ENCODE results near the gene URGCP.
"Not testable (repeated sequence)": the region's sequence is repeated elsewhere in the genome, so short reads cannot be mapped to it uniquely, and the experiment has no call there.

Gene URGCP

DNA sequence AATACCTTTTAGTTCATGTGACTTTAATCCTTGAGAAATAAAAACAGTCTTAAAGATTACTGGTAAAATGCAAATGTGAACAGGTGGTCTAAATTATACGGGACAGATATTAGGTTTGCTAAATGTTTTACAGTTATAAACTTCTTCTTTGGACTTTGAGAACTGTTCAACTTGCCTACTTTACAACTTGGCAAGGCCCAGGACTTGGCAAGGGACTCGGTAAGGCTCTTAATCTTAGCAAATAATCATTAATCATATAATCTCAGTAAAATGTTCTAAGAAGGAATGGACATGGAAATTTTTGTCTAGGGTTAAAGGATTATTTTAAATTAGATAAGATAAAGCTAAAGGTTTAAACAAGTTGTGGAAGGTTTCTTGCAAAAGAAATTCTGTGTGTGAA is 15.0 kb upstream of the URGCP start:
- DNase-seq (ENCODE audit: low spot score), result no peak

DNA sequence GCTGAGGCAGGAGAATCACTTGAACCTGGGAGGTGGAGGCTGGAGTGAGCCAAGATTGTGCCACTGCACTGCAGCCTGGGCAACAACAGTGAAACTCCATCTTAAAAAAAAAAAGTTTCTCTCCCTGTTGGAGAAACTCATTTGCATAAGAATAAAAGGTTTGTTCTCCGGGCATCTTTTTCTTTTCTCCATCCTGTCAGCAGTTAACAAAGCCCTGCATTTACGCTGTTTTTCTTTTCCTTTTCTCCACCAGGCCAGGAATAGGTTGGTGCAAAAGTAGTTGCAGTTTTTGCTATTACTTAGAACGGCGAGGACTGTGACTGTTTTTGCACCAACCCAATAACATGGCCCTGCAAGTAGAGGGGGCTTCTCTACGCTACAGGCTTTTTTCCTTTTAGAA is 9.5 kb upstream of the URGCP start:
- no peak for DNase-seq (ENCODE audit: low spot score)

GRCh38 chr7:43914795-43915194 is 8.4 kb upstream of the URGCP start:
- DNase-seq (ENCODE audit: low spot score), result no peak

DNA sequence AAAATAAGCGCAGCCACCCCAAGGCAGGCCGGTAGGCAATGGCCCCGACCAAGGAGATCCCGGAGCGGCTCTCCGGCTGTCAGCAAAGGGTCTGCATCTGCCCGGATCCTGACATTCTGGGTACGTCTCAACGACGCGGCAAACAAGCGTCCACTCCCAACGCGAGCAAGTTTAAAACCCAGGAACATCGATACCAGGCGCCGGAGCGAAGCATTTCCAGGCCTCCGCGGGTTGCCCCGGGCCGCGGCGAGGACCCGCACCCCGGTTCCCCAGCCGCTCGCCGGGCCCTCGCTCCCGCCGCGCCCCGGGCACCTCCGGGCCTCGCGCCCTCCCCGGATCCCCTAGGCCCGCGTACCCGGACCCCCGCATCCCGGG is 453 bp downstream of the URGCP start:
- DNase-seq (ENCODE audit: low spot score), result peak; percentile 54

GRCh38 chr7:43905209-43905946 is 1.0 kb downstream of the URGCP start:
- no peak for DNase-seq (ENCODE audit: low spot score)

- no peak for DNase-seq (ENCODE audit: low spot score)
Observed at GRCh38 chr7:43904533-43905208, 1.7 kb downstream of the URGCP start.

DNA sequence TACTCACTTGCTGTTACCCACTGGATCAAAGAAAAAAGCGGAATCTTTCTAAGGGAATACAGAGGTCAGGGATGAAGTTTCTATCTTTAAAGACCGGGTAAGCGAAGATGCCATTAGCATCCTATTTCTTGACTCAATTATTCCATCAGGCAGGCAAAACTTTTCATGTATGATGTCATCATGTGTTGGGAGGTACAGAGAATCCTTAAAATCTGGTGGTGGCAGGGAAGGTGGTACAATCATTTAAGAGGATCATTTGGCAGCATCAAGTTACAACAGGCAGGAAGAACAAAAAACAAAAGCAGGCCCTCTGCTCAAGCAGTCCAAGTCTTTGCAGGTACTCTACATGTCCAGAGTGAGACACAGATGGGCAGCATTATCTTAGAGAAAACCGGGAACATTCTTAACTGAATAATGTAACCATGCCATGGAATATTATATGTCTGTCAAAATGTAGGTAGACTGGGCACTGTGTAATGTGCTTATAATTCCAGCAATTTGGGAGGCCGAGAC is 3.8 kb downstream of the URGCP start:
- no peak for DNase-seq (ENCODE audit: low spot score)

DNA sequence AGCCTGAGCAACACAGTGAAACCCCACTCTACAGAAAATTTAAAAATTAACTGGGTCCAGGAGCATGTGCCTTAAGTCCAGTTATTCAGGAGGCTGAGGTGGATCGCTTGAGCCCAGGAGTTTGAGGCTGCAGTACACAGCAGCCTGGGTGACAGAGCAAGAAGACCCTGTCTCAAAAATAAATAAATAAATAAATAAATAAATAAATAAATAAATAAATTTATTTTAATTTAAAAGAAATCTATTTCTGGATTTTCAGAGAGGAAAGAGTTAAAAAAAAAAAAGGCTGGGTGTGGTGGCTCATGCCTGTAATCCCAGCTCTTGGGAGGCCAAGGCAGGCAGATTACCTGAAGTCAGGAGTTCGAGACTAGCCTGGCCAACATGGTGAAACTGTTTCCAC is 7.8 kb downstream of the URGCP start:
- DNase-seq (ENCODE audit: low spot score), result not testable (repeated sequence)

DNA sequence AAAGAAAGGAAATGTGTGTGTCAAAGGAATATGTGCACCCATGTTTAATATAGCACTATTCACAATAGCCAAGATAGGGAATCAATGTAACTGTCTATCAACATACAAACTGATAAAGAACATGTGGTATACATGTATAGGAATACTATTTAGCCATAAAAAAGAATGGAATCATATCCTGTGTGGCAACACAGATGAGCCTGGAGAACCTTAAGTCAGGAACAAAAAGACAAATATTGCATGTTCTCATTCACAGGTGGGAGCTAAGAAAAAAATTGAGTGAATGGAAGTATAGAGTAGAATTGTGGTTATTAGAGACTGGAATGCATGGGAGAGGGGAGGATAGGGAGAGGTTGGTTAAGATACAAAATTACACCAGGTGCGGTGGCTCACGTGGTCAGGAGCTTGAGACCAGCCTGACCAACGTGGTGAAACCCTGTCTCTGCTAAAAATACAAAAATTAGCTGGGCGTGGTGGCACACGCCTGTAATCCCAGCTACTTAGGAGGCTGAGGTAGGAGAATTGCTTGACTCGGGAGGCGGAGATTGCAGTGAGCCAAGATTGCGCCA is 10.5 kb downstream of the URGCP start:
- DNase-seq (ENCODE audit: low spot score), result no peak

GRCh38 chr7:43891069-43891955 is 15.1 kb downstream of the URGCP start:
- DNase-seq (ENCODE audit: low spot score), result no peak

- DNase-seq (ENCODE audit: low spot score), result no peak
Observed at GRCh38 chr7:43890468-43890867, 15.9 kb downstream of the URGCP start.

DNA sequence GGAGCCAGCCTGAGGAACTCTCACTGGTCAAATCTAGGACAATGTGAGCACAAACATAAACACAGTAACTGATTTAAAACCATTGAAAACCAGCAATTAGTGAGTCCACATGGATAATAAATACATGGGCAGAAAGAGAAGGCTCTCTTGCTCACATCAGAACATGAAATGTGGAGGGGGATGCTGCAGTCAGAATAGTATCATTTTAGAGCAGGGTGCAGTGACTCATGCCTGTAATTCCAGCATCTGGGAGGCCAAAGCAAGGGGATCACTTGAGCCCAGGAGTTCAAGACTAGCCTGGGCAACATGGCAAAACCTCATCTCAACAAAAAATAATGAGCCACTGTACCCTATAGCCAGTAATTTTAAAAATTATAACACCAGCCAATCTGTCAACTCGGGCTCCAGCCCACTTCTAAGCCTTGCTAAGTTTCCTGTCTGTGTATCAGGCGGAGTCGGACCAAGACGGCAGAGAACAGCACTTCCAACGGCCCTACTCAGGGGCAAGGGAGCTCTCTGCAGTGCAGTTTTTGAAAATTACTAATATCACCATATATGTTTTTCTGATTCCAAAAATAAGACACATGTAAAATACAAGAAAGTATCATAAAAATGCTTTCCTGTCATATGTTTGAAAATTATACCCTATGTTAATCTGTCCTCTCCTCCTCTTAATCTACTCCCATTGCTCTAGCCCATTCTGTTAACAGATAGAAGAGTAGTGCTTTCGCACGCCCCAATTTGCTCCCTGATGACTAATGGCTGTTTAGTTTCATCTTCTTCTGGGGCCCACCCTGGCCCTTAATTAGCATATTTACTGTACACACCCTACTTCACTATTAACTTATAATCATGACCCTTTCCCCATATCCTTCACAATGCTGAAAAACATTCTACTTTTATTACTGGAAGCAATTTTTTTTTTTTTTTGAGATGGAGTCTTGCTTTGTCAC is 17.1 kb downstream of the URGCP start:
- DNase-seq (ENCODE audit: low spot score), result no peak

DNA sequence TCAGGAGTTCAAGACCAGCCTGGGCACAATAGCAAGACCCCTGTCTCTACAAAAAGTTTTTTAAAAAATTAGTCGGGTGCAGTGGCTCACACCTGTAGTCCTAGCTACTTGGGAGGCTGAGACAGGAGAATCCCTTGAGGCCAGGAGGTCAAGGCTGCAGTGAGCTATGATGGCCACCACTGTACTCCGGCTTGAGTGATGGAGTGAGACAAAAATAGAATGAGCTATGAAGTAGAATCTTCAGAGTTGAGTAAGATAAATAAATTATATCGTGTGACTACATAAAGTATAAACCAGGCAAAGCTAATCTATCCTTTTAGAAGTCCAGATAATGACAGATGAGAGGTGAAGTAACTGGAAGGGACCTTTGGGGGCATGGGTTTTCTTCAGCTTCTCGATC is 21.8 kb downstream of the URGCP start:
- DNase-seq (ENCODE audit: low spot score), result no peak

GRCh38 chr7:43884209-43884608 is 22.2 kb downstream of the URGCP start:
- no peak for DNase-seq (ENCODE audit: low spot score)

DNA sequence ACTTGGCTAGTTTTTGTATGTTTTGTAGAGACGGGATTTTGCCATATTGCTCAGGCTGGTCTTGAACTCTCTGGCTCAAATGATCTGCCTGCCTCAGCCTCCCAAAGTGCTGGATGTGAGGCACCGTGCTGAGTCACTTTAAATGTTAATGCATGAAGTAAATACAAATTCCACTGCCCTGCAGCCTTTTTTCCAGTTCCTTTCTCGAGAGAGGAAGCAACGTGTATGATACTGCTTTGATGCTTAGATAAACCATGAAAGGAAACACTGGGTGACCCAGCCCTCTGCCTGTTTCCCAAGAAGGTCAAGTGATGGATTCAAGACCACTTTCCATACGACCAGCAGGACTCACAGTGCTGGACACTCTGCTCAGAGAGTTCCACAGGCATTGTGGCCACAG is 25.8 kb downstream of the URGCP start:
- DNase-seq (ENCODE audit: low spot score), result no peak

GRCh38 chr7:43879477-43879876 is 26.9 kb downstream of the URGCP start:
- no peak for DNase-seq (ENCODE audit: low spot score)

DNA sequence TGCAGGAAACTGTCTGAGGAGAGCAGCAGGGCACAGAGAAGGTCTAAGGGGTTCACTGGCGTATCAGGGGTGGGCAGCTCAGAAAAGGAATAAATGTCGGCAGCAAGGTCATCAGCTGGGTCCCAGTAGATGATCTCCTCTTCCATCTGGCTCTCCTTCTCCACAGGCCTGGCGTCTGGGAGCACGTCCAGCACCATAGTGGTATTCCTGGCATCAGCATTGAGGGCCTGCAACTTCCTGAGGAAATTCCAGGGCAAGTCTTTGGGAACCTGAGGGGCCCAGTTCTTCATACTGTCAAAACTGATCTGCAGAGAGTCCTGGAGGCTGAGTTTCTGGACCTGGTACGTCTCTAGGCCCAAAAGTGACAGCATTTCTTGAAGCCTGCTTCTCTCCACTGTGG is 27.5 kb downstream of the URGCP start:
- no peak for DNase-seq (ENCODE audit: low spot score)

DNA sequence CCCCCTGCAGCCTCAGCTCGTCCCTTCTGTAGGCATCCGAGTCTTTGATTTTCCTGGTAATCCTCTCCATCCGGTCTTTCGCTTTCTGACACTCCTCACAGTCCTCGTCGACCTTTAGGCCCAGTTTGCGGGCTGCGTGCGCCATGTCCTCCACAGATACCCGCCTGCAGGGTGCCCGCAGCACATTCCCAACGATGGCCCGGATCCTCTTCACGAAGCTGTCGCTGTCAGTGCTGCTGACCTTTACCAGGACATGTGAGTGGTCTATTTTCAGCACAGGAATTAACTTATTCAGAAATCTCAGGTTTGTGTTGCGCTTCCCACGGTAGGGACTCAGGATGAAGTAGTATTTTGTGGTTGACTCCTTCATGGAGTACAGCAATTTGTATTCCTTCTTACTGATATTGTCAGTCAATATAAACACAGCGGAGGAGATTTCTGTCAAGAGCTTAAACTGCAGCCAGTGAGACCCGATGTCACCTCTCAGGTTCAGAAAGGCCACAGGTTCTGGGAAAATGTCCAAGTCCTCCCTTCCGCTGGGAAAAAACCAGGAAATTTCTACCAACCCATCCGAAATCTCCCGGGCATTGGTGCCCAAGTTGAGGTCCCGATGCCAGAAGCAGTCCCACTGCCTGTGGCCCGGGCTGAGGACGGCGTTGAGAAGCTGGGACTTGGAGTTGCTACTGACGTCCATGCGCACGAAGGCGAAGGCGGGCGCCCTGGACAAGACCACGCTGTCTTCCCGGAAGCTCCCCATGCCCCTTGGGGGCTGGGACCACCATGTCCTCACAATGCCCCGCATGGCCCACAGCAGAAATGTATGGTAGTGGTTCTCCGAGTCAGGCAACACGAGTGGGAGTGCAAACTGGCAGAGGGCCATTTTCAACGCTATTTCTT is 28.2 kb downstream of the URGCP start:
- no peak for DNase-seq (ENCODE audit: low spot score)

GRCh38 chr7:43876976-43877745 is 29.2 kb downstream of the URGCP start:
- DNase-seq (ENCODE audit: low spot score), result no peak
